ENCODE results near the gene TNIK.

DNA sequence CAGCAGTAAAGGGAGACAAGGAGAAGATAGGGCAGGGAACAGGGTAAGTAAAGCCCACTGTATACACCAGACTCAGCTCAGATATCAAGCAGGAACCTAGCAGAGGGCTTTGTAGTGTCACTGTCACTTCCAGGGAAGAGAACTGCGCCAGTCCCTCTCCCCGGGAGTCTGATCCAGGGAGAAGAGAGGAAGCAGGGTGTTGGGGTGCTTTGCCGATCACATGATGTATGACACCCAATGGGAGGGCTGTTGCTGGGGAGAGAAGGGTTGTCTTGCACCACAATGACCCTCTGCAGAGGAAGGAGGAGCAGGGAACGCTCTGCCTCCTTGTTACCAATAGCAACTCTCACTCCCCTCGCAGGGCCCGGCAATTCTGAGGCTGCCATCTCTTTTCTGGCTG is 286.5 kb downstream of the TNIK start:
- TF ChIP-seq, protein P1, sequence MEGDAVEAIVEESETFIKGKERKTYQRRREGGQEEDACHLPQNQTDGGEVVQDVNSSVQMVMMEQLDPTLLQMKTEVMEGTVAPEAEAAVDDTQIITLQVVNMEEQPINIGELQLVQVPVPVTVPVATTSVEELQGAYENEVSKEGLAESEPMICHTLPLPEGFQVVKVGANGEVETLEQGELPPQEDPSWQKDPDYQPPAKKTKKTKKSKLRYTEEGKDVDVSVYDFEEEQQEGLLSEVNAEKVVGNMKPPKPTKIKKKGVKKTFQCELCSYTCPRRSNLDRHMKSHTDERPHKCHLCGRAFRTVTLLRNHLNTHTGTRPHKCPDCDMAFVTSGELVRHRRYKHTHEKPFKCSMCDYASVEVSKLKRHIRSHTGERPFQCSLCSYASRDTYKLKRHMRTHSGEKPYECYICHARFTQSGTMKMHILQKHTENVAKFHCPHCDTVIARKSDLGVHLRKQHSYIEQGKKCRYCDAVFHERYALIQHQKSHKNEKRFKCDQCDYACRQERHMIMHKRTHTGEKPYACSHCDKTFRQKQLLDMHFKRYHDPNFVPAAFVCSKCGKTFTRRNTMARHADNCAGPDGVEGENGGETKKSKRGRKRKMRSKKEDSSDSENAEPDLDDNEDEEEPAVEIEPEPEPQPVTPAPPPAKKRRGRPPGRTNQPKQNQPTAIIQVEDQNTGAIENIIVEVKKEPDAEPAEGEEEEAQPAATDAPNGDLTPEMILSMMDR (IDR thresholded peaks at IDR 0.05) = no peak
- TF ChIP-seq POLR2A (IDR thresholded peaks at IDR 0.05) = no peak

All from uterus (tissue), 2 donors.